Measurements from ENCODE around the gene GRIK5.

GRIK5 gene

DNA sequence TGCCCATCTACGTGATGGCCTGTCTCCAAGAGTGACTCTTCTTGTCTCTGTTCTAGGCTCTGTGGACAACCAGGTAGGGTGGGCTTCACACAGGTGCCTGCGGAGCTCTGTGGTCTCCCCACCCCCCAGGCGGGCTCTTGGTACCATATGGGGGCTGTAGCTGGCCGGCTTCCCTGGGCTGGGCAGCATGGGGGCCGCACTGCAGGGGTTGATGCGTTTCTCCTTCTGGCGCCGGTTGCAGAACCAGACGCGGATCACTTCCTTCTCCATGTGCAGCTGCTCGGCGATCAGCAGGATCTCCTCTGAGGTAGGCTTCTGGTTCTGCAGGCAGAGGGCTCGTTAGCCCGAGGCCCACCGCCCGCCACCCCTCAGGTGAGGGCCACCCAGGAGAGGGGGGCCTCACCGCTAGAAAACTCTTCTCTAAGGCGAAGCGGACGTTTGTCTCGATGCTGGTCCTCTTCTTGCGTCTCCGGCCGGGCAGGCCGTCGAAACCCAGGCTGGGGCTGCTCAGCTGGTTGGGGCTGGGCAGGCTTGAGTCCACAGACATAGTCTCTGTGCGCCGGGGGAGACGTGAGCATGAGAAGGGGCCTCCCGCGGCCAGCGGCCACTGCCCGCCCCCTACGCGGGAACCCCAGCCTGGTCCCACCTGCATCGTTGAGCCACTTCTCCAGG lies 25.3 kb upstream of the GRIK5 start:
- no peak for DNase-seq (ENCODE audit: low read depth, low spot score)

- no peak for DNase-seq (ENCODE audit: low read depth, low spot score)
Observed at GRCh38 chr19:42093926-42094325, 23.9 kb upstream of the GRIK5 start.

GRCh38 chr19:42093505-42093904 lies 23.5 kb upstream of the GRIK5 start:
- DNase-seq (ENCODE audit: low read depth, low spot score): no peak

DNA sequence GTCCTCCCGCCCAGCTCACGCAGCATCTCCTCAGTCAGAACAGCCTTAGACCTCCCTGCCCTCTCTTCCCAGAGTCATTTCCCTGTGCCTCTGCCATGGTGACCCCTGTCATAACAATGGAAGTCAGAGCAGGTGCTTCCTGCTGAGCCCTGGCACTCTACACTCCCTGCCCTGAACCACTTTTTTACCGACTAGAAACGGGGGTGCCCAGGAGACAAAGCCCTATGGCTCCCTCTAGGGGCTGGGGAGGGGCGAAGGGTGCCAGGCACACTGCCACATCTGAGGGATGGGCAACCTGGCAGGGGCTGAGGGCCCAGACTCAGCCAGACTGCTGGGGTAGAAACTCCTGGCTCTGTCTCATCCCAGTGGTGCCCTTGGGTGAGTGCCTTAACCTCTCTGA lies 22.3 kb upstream of the GRIK5 start:
- DNase-seq (ENCODE audit: low read depth, low spot score): no peak

DNA sequence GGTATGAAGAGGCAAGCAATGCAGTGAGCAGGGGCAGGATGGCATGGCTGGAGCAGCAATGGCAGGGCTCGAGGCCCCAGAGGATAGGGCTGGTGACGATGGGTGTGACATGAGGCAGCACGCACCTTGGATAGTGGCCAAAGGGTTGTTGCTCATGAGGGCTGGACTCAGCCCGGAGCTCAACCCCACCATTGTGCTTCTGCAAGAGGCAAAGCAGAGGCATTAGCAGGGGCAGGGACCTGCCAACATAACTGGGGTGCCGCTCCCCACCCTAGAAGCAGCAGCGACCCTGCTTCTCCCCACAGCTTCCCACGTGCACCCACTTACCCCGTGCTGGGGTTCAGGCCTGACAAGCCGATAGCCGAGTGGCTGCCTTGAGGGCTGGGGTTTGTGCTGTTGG lies 21.7 kb upstream of the GRIK5 start:
- no peak for DNase-seq (ENCODE audit: low read depth, low spot score)

DNA sequence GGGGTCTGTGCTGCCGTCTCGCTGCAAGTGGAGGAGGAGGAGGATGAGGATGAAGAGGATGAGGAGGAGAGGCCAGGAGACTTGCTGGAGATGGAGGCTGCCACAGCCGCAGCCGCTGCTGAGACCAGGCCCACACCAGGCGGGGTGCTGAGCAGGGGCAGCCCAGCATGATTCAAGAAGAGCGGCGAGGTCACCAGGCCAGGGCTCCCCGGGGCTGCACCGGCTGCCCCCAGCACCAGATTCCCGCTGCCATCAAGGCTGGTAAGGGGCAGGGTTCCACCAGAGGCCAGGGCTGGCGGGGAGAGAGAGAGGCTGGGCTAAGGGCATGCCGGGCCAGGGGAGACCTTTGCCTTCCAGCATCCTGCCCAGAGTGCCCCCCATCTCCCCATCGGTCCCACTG lies 21.3 kb upstream of the GRIK5 start:
- DNase-seq (ENCODE audit: low read depth, low spot score): no peak

DNA sequence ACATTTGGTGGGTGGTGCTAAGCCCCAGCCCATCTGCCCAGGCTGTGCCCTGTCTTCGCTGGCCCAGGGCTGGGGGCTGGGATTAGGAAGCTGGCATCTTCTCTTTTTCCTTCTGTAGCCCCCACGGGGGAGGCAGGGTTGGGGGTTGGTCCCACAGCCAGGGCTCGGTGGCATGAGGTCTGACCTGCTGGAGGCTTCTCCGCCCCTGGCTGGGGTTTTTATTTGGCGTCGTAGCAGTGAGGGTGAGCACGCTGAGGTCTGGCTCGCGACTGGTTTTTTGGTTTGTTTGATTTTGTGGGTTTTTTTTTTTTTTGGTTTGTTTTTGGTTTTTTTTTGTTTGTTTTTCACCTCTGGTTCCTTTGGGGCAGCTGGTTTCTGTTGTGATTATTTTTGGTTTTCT lies 20.7 kb upstream of the GRIK5 start:
- no peak for DNase-seq (ENCODE audit: low read depth, low spot score)

DNA sequence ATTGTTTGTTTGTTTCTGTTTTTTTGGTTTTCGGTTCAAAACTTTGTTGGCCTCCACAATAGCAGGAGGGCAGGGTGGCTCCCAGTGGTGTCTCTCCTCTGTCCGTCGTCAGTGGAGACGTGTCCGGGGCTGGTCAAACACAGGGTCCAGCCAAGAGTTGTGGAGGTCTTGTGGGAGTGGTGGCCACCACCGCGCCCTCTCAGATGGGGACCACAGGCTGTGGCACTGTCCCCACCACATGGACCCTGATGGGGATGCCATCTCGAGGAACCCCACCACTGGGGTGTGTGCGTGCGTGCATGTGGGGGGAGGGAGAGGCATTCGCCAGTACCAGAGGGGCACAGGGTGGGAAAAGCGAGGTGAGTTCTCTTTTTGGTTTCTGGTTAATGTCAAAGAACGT lies 19.8 kb upstream of the GRIK5 start:
- no peak for DNase-seq (ENCODE audit: low read depth, low spot score)

DNA sequence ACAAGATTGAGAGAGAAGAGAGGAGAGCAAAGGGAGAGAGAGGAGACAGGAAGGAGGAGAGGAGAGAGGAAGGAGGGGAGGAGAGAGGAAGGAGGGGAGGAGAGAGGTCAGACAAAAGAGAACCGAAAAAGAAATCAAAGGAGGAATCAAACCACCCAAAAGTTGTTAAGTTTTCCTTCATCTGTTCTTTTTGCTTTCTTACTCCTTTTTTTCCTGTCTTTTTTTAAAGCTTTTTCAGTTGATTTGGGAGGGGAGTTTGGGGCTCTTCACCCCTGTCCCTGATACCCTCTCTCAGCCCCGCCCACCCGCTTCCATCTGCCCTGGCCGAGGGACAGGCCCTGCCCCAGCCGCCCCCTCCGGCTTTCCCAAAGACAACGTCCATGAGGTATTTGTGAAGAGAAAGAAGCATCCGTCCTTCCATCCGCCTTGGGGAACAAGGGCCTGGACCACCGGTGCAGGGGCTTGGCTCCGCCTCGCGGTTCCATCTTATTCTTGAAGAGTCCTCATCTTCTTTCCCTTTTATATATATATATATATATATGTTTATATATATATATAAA lies 19.3 kb upstream of the GRIK5 start:
- no peak for DNase-seq (ENCODE audit: low read depth, low spot score)

DNA sequence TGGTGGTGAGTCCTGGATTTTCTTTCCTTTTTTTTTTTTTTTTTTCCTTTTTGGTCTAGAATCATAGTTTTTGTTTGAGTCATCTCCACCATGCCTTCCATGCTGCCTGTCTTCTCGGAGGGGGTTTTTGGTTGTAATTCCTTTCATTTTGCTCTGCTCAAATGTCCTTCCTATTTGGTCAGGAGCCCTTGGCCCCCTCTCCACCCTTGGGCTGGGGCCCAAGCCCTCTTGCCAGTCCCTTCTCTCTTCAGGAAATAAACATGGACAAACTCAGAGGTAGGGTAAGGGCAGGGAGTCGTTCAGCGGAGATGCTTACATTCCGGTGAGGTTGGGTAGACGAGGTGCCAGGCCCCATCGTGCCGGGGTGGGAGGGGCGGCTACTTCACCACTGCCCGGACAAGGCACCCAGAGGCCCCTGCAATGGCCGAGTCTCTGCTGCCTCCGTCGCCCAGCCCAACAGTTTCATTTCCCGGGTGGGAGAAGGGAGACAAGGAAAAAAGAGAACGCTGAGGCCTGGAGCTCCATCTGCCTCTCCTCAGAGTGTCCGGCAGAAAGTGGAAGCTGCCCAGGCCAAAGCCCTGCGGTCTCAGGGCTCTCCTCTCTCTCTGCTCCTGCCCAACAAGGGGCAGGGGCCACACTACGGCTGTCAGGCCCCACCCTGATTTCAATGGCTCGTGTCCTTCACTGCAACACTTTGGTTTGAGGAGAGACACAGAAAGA lies 18.6 kb upstream of the GRIK5 start:
- no peak for DNase-seq (ENCODE audit: low read depth, low spot score)

- peak; percentile 83 for DNase-seq (ENCODE audit: low read depth, low spot score)
Observed at GRCh38 chr19:42086770-42087550, 17.0 kb upstream of the GRIK5 start.

GRCh38 chr19:42086188-42086736 lies 16.3 kb upstream of the GRIK5 start:
- DNase-seq (ENCODE audit: low read depth, low spot score): no peak

GRCh38 chr19:42083537-42083936 lies 13.5 kb upstream of the GRIK5 start:
- no peak for DNase-seq (ENCODE audit: low read depth, low spot score)

DNA sequence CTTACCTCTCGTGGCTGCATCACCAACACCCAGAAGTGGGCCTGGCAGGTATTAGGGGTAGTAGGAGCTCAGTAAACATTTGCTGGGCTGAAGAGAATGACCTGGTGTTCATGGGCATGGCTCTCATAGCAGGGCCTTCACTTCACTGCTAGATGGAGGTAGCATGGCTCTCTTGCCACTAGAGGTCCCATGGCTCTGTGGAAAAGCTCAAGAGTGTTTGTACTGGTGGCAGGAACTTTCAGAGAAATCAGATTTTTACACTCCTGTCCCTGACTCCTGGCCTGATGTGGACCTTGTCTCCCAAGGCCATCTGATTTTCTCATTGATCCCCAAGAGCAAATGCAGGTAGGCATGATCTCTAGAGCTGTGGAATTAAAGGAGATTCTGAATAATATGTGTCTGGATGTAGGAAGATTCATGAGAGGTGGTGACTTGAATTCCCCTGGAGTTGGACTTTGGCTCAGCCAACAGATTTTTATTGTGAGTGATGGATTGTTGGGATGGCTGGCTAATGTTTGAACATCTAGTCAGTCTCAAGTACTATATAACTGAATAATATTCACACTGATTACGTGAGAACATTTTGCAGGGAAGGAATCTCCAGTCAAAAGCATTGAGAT lies 11.7 kb upstream of the GRIK5 start:
- DNase-seq (ENCODE audit: low read depth, low spot score): no peak

- no peak for DNase-seq (ENCODE audit: low read depth, low spot score)
Observed at GRCh38 chr19:42080764-42081375, 10.9 kb upstream of the GRIK5 start.

DNA sequence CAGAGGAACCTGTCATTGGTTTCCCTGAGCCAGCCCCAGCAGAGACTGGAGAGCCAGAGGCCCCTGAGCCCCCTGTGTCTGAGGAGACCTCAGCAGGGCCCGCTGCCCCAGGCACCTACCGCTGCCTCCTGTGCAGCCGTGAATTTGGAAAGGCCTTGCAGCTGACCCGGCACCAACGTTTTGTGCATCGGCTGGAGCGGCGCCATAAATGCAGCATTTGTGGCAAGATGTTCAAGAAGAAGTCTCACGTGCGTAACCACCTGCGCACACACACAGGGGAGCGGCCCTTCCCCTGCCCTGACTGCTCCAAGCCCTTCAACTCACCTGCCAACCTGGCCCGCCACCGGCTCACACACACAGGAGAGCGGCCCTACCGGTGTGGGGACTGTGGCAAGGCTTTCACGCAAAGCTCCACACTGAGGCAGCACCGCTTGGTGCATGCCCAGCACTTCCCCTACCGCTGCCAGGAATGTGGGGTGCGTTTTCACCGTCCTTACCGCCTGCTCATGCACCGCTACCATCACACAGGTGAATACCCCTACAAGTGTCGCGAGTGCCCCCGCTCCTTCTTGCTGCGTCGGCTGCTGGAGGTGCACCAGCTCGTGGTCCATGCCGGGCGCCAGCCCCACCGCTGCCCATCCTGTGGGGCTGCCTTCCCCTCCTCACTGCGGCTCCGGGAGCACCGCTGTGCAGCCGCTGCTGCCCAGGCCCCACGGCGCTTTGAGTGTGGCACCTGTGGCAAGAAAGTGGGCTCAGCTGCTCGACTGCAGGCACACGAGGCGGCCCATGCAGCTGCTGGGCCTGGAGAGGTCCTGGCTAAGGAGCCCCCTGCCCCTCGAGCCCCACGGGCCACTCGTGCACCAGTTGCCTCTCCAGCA lies 10.1 kb upstream of the GRIK5 start:
- no peak for DNase-seq (ENCODE audit: low read depth, low spot score)

DNA sequence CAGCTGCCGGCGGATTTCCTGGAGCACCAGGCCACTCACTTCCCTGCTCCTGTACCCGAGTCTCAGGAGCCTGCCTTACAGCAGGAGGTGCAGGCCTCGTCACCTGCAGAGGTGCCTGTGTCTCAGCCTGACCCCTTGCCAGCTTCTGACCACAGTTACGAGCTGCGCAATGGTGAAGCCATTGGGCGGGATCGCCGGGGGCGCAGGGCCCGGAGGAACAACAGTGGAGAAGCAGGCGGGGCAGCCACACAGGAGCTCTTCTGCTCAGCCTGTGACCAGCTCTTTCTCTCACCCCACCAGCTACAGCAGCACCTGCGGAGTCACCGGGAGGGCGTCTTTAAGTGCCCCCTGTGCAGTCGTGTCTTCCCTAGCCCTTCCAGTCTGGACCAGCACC lies 9.3 kb upstream of the GRIK5 start:
- DNase-seq (ENCODE audit: low read depth, low spot score): no peak

DNA sequence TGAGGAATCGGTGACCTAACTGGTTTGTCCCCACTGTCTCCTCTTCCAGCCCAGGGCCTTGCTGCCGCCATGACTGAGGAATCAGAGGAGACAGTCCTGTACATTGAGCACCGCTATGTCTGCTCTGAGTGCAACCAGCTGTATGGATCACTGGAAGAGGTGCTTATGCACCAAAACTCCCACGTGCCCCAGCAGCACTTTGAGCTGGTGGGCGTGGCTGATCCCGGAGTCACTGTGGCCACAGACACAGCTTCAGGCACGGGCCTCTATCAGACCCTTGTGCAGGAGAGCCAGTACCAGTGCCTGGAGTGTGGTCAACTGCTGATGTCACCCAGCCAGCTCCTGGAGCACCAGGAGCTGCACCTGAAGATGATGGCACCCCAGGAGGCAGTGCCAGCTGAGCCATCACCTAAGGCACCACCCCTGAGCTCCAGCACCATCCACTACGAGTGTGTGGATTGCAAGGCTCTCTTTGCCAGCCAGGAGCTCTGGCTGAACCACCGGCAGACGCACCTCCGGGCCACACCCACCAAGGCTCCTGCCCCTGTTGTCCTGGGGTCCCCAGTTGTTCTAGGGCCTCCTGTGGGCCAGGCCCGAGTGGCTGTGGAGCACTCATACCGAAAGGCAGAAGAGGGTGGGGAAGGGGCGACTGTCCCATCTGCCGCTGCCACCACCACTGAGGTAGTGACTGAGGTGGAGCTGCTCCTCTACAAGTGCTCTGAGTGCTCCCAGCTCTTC lies 8.7 kb upstream of the GRIK5 start:
- no peak for DNase-seq (ENCODE audit: low read depth, low spot score)

GRCh38 chr19:42078058-42078457 lies 8.1 kb upstream of the GRIK5 start:
- no peak for DNase-seq (ENCODE audit: low read depth, low spot score)

Measured in brain pericyte (primary cell).